Stimulated activated CD8-positive, alpha-beta memory T cell treated with anti-CD3 and anti-CD28 coated beads, Interleukin-7, amount 100 ng/mL, for 1 hour (primary cell): ENCODE measurements around the gene DDR1.
"Not testable (repeated sequence)": the region's sequence is repeated elsewhere in the genome, so short reads cannot be mapped to it uniquely, and the experiment has no call there.

Experiments
- DNase-seq, 2 donors: peaks; one replicate each; pipeline ENCODE4 v3.0.0-alpha.2; 2020; ENCODE audit warnings: low read depth in 2 of 2

Gene DDR1

DNA sequence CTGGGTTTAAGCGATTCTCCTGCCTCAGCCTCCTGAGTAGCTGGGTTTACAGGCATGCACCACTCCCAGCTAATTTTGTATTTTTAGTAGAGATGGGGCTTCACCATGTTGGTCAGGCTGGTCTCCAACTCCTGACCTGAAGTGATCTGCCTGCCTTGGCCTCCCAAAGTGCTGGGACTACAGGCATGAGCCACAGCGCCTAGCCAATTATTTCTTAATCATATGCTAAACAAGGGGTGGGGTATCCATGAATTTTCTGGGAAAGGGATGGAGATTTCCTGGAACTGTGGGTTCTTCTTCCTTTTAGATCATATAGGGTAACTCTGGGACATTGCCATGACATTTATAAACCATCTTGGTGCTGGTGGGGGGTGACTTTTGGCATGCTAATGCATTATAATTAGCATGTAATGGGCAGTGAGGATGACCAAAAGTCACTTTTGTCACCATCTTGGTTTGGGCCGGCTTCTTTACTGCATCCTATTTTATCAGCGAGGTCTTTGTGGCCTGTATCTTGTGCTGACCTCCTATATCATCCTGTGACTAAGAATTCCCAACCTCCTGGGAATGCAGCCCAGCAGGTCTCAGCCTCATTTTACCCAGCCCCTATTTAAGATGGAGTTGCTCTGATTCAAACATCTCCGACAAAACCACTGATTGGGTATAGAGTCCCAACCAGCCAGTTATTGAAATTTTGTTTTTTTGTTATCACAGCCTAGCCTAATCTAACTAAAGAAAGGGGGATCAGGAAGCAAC, 29.9 kb upstream of the DDR1 start:
- no peak for DNase-seq

DNA sequence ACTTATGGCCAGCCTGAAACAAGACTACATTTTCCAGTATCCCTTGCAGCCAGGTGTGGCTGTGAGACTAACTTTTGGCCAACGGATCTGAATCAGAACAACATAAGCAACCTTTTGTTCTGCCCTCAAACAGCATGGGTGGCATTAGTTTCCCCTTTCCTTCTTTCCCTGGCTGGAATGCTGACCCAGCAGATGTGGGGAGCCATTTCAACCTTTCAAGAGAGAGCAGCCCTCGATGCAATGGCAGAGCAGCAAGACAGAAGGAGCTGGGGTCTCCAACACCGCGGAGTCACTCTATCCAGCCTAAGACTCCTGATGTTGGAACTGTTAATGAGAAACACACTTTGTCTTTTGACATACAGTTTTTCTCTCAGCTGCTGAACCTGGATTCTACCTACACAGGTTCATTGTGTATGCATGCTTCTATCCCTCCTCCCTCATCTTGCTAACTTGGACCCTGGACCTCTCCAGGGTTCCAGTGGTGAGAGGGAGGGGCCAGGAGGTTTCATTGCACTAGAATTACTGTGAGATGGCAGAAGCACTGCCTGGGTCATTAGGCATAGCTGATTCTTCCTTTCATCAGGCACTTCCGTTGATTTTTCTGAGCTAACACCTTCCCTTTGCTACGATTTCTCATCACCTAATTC, 28.8 kb upstream of the DDR1 start:
- no peak for DNase-seq

DNA sequence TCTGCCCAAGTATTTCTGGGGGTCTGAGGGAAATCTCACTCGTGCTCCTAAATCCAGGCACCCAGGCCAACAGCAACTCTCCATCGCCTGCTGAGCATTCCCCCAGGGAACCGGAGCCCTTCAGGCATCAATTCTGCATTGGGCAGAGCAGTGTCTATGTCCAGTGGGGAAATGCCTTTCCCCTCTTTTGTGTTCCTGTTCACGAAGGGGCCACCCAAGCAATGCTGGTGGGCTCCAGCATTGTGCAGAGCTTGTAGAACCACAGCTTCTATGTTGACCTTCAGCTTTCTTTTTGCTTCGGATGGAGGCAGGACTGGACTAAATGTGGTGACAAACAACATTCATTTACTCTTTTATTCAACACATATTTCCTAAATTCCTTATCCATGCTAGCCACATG, 27.2 kb upstream of the DDR1 start:
- DNase-seq: no peak

DNA sequence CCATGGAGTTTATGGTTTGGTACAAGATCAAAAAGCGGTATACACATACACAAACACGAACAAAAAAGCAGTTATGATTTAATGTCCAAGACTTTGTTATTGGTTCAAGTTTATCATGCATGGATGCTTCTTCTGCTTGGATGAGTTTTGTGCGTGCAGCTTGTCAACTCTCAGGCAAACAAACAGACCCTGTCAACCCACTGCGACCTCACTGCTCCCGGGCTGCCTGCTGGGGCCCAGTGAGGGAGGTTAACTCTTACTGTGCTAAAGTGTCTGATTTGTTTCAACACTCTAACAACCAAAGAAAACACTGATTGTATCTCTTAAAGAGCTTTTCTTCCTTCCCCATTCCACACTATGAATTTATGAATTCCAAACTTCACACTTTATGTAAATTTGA, 26.8 kb upstream of the DDR1 start:
- no peak for DNase-seq

DNA sequence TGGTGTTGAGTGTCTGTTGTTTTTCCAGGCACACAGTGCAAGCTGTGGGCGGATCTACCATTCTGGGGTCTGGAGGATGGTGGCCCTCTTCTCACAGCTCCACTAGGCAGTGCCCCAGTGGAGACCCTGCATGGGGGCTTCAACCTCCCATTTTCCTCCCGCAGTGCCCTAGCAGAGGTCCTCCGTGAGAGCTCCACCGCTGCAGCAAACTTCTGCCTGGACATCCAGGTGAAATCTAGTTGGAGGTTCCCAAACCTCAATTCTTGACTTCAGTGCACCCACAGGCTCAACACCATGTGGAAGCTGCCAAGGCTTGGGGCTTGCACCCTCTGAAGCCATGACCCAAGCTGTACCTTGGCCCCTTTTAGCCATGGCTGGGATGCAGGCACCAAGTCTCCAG, 24.6 kb upstream of the DDR1 start:
- not testable (repeated sequence) for DNase-seq

DNA sequence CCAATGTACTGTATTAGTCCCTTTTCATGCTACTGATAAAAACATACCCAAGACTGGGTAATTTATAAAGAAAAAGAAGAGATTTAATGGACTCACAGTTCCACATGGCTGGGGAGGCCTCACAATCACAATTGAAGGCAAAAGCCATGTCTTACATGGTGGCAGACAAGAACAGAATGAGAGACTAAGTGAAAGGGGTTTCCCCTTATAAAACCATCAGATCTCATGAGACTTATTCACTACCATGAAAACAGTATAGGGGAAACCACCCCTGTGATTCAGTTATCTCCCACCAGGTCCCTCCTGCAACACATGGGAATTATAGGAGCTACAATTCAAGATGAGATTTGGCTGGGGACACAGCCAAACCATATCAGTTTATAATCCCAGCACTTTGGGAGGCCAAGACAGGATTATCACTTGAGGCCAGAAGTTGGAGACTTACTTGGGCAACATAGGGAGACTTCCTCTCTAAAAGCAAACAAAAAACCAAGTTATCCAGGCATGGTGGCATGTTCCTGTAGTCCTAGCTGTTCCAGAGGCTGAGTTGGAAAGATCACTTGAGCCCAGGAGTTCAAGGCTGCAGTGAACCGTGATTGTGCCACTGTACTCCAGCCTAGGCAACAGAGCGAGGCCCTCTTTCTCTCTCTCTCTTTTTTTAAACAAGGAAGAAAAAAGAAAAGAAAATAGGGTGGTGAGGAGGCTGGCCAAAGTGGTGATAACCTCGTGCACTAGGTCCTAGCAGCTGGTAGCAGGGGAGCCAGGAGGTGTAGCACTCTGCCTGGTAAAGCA, 22.9 kb upstream of the DDR1 start:
- no peak for DNase-seq

DNA sequence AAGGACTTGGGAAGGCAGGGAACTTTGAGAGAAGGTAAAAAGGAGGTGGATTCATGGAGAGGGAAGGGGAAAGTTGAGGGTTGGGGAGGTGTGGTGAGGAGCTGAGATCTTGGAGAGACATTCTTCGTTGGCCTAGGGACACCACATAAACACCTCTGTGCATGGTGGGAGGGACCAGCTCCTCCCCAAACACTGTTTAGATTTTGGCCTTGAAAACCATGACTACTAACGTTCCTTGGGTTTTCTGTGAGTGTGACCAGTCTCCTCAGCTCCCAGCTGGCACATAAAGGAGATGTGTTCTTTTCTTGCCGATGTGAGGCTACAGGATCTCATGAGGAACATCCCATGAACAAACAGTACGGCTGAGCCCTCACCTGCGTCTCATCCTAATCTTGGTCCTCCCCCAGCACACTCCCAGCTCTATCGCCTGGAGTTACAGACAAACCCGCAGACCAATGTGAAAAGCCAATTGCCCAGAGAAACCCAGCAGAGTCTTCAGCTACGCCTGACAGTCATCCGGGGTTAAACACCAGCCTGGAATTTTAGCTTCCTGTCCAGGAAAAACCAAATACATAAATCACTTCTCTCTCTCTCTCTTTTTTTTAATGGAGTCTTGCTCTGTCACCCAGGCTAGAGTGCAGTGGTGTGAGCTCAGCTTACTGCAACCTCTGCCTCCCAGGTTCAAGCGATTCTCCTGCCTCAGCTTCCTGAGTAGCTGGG, 22.0 kb upstream of the DDR1 start:
- DNase-seq: no peak

DNA sequence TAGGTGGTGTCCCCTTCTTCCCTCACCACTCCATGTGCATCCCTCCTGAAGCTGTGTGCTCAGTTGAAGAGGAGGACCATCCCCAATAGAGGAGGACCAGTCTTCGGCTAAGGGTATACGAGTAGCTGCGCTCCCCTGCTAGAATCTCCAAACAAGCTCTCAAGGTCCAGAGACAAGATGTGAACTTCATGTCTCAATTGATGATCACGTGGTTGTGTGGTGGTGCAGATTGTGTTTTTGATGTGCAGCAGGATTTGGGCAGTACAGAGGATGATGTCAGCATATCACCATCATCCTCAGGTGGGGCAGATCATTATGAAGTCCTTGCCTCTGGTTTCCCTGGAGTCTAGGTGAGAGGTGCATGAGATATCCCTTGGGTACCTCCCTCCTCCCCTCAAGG, 20.0 kb upstream of the DDR1 start:
- DNase-seq: no peak

DNA sequence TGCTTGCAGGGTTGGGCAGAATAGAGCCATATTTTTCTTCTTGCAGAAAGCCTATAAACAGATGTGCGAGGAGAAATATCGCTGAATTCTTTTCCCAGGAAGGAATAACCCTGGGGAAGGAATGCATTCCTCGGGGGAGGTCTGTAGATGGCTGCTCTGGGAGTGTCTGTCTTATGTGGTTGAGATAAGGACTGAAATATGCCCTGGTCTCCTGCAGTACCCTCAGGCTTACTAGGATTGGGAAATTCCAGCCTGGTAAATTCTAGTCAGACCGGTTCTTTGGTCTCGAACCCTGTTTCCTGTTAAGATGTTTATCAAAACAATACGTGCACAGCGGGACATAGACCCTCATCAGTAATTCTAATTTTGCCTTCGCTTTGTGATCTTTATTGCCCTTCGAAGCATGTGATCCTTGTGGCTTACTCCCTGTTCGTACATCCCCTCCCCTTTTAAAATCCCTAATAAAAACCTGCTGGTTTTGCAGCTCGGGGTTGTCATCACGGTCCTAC, 15.0 kb upstream of the DDR1 start:
- not testable (repeated sequence) for DNase-seq

DNA sequence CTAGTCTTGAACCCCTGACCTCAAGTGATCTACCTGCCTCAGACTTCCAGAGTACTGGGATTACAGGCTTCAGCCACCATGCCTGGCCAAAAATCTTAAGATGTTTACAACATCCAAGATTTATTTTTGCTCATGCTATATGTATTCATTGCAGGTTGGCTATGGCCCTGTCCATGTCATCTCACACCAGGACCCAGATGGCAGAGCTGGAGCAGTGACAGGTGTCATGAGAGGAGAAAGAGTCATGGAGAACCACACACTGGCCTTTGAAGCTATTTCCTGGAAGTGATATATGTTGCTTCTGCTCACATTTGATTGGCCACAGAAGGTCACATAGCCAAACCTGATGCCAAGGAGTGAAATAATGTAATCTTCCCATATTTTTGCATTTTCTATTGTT, 13.8 kb upstream of the DDR1 start:
- no peak for DNase-seq

DNA sequence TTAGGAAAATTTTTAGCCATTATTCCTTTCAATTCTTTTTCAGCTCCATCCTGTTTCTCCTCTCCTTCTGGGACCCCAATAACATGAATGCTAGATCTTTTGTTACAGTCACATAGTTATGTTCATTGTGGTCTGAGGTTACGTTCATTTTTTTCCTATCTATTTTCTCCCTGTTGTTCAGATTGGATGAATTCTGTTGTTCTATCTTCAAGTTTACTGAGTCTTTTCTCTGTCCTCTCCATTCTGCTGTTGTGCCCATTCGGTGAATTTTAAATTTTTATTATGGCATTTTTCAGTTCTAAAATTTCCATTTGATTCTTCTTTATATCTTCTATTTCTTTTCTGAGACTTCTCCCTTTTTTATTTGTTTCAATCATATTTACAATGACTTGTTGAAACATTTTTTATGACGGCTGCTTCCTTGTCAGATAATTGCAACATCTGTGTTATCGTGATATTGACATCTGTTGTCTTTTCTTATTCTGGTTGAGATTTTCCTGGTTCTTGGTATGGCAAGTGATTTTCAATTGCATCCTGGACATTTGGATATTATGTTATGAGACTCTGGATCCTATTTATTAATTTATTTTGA, 12.6 kb upstream of the DDR1 start:
- DNase-seq: no peak

DNA sequence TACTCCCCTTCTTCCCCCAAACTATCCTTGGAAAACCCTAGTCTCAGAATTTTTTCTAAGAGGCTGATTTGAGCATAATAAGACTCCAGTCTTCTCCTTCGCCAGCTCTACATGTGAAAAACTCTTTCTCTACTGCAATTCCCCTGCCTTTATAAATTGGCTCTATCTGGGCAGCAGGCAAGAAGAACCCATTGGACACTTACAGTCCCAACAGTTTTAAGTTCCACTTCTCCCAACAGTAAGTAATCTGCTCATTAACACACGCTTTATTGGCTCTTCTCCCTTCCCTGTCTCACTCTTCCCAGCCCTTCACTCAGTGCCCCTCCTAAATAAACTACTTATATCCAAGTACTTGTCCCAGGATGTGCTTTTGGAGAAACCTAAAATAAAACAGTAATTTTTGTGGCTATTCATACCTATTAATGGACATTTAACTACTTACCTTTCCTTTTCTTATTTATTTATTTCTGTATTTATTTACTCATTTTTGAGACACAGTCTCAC, 11.1 kb upstream of the DDR1 start:
- no peak for DNase-seq

DNA sequence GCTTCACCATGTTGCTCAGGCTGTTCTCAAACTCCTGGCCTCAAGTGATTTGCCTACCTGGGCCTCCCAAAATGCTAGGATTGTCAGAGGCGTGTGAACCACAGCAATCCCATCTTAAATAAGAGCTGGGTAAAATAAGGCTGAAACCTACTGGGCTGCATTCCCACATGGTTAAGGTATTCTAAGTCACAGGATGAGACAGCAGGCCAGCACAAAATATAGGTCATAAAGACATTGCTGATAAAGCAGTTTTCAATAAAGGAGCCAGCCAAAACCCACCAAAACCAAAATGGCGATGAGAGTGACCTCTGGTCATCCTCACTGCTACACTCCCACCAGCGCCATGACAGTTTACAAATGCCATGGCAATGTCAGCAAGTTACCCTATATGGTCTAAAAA, 10.5 kb upstream of the DDR1 start:
- DNase-seq: not testable (repeated sequence)

DNA sequence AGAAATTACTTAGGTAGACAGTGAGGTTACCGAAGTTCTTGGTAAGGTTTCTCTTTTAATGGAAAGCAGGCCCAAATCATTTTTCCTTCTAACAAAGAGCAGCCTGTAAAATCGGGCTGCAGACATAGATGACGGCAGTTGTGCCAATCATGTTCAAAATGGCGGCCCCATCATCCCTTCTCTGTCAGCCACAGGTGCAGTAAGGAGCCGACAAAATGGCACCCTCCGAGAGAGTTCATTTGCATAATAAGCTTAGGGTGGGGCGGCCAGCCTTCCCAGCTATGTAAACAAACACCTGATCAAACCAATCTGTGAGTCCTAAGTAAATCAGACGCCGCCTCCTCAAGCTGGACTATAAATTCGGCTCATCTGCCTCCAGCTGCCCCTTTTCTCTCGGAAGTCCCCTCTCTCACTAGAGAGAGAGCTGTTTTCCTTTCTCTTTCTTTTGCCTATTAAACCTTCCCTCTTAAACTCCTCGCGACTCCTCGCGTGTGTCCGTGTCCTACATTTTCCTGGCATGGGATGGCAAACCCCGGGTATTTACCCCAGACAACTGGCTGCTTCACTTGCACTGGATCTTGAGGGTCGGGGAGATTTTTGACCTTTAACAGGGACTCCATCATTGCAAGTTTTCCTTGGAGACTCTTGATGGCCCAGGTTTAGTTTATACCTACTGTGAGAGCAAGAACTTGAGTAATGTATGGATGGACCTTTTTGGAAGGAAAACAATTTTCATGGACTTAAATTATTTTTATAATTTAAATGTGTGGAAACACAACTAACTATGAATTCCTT, 8.9 kb upstream of the DDR1 start:
- DNase-seq: no peak

DNA sequence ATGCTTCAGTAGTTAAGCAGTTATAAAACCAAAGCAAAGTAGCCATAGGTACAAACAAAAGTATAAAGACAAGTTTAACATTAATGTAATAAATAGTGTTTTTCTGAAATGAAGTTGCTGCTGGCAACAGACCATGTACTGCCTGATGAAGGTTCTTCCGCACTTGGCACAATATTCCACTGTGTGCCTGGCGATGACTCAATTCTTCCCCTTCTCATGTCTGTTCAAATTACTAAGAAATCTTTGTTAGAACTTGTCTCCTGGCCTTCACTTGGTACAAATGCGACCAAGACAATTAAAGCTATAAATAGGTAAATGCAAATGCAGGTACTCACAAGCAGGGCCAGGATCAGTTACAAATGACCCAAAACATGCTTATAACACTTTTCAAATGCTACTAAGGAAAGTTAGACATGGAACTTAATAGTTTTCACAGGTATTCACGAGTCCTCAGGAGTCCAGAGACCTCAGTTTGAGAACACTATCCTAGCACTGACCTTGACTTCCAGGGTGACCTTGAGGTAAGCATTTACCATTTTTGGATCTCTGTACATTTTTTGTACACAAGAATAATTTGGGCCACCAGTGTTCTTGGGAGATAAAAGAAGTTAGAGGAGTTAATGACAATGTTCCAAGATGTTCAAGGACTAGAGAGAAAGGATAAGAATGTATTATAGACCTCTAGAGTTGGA, 8.1 kb upstream of the DDR1 start:
- DNase-seq: no peak

DNA sequence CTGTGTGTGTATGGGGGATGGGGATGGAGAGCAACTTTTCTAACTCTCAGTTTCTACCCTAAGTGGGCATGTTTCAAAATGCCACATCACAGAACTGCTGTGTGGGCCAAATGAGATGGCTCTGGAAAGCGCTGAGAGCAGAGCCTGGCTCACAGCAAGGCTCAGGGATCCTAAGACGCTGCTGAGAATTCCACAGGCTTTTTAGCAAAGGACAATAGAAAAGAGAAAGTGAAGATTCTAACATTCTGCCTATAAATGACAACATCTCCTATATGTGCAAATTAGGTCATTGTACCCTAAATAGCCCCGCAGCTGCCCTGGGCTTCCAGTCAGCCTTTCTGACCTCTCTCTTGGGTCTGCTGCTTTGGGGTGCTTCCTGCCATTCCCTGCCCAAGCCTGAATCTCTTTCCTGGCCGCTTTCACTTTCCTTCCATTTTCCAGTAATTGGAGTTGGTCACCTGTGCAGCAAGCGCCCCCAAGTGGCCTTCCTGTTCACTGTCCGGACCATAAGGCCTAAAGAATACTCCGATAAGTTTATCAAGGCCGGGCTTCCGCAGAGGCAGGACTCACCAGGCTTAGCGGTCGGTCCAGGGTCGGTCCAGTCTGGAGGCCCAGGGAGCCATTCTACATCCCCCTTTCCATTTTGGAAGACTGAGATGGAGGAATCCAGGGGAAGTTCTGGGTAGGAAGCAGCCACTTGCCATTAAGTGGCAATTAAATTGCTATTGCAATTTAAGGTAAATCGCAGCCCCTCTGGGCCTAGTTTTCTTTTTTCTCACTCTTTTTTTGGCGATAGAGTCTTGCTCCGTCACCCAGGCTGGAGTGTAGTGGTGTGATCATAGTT, 6.7 kb upstream of the DDR1 start:
- peak; percentile 43 to 72 for DNase-seq

DNA sequence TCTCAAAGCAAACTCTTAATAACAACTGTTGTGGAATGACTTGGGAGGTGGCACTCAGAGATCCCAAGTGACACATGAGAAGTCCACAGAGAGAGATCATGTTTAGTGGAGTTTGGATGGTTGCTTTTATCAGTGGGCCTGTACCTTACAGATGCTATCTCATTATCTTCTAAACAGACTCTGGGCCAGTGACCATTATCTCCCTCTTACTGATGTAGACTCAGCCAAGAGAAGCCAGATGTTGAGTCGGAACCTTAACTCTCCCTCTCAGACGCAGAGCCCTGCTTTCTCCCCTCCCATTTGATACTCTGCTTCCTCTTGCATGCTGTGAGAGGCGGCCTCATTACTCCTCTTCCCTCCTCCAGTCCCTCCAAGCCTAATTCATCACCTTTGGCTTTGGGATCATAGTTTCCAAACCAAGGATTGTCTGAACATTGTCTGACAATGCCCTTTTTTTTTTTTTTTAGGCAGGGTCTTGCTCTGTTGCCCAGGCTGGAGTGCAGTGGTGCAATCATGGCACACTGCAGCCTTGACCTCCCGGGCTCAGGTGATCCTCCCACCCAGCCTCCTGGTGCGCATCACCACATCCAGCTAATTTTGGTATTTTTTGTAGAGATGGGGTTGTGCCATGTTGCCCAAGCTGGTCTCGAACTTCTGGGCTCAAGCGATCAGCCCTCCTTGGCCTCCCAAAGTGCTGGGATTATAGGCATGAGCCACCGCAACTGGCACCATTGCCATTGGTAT, 4.5 kb upstream of the DDR1 start:
- no peak for DNase-seq

DNA sequence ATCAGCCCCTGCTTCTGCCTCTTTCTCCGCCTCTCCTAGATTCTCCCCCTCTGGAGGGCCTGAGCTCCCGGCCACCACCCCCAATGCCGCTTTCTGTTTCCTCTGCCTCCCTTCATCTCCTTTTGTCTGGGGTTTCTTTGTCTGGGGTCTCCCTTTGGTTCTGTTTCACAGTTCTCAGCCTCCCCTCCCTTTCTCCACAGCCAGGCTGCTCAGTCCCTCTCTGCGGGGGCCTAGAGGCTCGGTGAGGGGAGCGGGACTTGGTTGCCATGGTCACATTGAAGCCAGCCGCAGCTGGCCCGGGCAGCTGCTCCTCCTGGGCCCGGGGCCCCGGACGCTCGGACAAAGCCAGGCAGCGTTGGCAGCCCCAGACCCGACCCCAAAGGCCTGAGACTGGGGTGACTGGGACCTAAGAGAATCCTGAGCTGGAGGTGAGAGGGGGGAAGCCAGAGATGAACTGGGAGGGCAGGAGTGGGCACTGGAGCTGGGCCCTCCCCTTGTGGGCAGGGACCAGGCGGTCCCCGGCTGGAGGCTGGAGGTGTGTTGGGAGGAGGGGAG, 3.5 kb upstream of the DDR1 start:
- DNase-seq: no peak
